ENCODE data around the gene NIPAL1.

- no peak for TF ChIP-seq POLR2A (IDR thresholded peaks at IDR 0.05)
- no peak for TF ChIP-seq CTCF (IDR thresholded peaks at IDR 0.05)
Measured at GRCh38 chr4:48008021-48008596, 8.5 kb upstream of the NIPAL1 start.

All from lower leg skin (tissue), 3 donors.